GOT3 (cell line): ENCODE results near the gene SELENOW.

ENCODE experiments used
- DNase-seq: peaks from one replicate; lab custom pipeline; 2025; ENCODE audit warnings: mixed read lengths; lab: John Stamatoyannopoulos, UW

The SELENOW gene

DNA sequence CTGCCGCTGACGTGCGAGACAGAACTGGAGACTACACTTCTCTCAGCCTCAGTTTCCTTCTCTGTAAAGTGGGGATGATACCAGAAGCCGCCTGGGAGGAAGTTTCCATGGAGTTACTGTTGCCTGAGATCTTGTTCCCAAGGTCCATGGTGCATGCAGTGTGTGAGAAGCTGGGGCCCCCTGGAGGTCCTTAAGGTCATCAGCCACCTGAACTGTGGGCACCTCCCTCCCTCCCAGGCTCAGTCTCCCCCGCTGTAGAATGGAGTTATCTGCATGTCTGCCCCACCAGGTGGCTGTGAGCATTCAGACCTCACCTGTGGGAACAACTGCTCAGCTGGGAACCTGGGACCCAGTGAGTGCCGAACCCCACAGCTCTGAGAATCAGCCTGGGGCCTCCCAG lies 45.9 kb downstream of the SELENOW start:
- no peak for DNase-seq

DNA sequence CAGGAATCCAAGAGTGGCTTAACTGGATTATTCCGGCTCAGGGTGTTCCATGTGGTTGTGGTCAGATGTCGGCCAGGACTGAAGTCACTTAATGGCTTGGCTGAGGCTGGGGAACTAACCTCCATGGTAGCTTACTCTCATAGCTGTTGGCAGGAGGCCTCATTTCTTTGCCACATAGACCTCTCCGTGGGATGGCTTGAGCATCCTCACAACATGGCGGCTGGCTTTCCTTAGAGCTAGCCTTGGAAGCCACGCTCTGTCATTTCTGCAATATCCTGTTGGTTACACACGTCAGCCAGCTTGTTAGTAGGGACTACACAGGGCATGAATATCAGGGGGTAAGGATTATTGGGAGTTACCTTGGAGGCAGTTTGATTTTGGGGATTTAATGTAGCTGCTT lies 48.3 kb downstream of the SELENOW start:
- DNase-seq: no peak

DNA sequence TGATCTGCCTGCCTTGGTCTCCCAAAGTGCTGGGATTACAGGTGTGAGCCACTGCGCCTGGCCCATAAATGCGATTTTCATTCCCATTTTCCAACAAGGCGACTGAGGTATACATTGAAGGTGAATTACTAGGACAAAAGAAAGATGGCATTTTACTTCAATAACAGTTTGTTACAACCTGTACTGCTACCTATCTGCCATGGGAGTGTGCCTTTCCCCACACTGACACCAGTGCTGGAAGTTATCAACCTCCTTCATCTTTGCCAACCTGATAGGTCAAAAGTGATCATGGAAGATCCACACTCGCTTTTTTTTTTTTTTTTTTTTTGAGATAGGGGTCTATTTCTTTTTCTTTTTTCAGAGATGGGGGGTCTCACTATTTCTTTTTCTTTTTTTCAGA lies 54.2 kb downstream of the SELENOW start:
- no peak for DNase-seq
